Stimulated activated naive CD4-positive, alpha-beta T cell treated with Interleukin-2 at 50 U/mL for 16 hours (primary cell): ENCODE data around the gene EXOSC2.

Experiments
- DNase-seq: peaks from one replicate; lab custom pipeline; 2025; lab: John Stamatoyannopoulos, UW

Gene EXOSC2

DNA sequence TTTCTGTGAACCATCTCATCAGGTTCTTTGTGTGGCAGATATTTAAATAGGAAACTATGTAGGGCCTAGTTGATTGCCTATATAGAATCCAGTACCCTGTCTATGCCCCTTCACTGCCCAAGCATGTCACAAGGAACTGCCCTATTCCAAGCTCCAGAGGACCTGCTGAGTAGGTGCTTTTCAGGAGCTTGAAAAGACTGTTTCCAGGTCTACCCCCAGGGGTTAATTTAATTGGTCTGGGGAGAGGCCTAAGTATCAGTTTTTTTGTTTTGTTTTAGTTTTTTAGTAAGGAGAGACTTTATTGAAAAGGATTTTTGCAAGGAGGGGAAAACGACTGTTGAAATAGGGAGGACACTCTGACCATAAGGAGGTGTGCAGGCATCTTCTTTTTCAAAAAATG is 43.3 kb downstream of the EXOSC2 start:
- no peak for DNase-seq

DNA sequence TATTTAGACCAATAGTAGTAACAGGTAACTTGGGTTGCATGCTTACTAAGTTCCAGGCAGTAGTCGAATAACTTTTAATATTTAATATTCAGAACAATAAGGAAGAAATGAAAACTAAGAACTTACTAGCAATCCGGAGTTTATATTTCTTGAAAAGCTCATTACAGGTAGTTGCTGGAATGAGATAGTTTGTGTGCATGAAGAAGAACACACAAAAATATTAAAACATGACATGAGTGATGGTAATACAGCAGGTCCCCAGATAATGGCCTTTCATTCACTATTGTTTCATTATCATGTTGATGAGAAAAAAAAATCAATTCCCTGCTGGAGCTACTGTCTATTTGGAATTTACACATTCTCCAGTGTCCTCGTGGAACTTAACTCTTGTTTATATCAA is 44.7 kb downstream of the EXOSC2 start:
- DNase-seq: no peak

DNA sequence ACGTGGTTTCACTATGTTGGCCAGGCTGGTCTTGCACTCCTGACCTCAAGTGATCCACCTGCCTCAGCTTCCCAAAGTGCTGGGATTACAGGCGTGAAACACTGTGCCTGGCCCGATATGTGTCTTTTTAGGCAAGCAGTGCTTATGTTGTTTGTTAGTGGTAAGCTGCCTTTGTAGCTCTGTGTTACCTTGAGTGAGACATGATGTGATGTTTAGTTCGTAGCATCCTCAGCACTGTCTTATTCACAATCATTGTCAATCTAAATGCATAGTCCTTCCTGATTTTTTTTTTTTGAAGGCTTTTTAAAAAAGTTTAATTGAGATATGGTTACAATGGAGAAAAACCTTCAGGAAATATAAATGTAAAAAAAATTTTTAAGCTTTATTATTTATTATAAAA is 45.5 kb downstream of the EXOSC2 start:
- DNase-seq: no peak

DNA sequence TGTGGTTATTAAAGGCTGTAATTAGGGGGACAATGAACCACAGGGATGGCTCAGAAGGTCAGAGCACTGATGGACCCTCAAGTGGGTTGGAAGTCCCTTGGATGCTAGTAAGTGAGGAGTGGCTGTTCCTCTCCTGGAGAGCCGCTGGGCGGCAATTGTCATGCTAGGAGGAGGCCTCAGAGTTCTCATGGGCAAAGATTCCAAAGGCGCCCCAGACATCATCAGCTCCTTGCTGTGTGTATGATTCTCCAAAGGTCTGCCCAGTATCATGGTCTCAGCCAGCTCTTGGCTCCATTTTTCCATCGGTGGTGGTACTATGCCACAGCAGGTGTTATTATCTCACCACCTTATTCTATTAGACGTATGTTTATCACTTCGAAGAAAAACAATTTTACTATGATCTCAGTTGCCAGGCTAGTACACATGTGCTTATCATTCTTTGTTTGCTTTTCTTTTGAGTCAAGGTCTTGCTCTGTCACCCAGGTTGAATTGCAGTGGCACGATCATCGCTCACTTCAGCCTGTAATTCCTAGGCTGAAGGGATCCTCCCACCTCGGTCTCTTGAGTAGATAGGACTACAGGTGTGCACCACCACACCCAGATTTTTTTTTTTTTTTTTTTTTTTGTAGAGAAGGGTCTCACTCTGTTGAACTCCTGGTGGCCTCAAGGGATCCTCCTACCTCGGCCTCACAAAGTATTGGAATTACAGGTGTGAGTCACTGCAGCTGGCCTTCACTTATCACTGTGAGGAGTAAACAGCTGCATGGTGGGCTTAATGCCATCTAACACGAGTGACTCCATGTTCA is 46.8 kb downstream of the EXOSC2 start:
- DNase-seq: no peak

DNA sequence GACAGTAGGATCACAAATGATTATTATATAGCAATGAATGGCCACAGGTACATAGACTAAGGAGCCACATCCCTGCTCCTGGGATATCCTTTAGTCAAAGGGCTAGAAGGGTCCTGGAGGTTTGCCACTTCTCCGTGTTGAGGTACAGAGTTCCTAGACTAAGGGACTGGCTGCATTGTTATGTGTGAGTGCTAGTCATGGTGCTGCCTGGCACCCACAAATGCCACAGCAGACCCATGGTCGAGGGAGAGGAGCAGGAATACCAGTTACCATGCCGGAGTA is 47.4 kb downstream of the EXOSC2 start:
- no peak for DNase-seq

DNA sequence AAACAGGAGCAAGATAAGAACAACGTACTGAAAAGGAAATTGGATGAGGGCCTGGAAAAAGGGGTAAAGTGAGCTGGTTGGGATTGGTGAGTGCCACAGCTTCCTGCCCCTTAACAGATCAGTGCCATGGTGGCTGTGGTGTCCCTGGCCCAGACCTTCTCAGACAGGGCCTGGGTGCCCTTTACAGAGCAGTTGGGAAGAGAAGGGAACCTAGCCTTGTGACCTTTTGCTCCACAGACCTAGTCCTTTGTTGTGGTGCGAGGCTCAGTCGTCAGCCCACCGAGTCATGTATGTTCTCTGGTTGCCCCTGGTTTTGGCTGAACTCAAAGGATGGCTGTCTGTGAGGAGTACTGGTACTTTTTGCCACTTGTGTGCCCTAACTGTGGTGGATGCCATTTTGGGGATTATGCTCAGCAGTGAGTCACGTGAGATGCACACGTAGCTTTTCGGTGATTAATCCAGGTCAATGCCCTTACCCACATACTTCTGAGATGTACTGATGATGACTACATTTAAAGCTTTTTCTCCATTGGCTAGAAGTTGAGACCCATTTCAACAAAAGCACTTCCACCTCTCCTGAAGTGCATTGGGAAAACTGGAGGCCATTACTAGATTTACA is 48.4 kb downstream of the EXOSC2 start:
- DNase-seq: no peak

DNA sequence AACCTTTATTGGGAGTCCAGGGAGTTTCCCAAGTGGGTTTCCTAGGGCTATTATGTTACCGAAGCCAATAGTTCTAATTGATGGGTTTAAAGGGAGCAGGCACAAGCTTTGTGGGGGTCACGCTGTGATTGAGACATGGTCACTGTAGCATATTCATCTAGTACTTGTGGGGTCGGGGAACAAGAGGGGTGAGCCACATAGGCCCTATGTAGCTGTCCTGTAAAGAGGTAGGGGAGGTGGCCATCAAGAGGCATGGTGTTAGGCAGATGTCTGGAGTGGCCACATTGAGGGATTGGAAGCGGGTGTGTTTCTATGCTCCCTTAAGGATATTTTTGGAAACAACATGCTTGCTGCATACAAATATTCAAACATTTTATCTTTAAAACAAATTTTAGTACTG is 50.1 kb downstream of the EXOSC2 start:
- no peak for DNase-seq

DNA sequence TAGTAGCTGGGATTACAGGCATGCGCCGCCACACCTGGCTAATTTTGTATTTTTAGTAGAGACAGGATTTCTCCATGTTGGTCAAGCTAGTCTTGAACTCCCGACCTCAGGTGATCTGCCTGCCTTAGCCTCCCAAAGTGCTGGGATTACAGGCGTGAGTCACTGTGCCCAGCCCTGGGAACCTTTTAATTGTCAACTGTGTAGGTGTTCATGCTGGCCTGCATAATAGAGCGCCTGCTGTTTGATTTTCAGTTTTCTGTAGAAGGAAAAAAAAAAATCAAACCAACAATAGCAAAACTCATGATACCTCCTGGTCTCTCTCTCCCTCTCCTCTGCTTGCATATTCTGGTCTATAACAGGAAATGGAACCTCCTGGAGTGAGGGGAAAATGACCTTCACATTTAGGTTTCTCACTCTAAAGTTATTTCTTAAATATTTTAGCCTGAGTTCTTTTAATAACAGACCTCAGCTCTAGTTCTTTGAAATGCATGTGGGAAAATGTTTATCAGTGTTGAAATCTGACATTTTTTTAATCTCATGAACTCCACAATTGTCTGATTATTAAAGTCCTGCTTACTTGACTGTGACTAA is 51.7 kb downstream of the EXOSC2 start:
- no peak for DNase-seq

DNA sequence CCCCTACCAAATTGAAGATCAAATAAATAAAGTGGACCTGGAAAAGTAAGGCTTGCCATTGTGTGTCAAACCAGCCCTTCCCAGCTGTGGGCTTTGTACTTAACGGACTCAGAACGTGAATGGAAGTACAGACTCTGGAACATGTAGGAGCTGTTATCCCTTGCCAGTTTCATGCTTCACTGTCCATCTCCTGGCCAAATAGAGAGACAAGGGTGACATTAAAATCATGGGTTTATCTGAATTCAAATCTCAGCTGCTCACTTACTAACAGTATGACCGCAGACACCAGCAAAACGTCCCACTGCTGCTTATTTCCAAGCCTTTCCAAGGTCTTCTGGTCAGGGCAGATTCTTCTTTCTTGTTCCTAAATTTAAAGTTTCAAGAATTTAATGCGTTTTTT is 52.2 kb downstream of the EXOSC2 start:
- no peak for DNase-seq

DNA sequence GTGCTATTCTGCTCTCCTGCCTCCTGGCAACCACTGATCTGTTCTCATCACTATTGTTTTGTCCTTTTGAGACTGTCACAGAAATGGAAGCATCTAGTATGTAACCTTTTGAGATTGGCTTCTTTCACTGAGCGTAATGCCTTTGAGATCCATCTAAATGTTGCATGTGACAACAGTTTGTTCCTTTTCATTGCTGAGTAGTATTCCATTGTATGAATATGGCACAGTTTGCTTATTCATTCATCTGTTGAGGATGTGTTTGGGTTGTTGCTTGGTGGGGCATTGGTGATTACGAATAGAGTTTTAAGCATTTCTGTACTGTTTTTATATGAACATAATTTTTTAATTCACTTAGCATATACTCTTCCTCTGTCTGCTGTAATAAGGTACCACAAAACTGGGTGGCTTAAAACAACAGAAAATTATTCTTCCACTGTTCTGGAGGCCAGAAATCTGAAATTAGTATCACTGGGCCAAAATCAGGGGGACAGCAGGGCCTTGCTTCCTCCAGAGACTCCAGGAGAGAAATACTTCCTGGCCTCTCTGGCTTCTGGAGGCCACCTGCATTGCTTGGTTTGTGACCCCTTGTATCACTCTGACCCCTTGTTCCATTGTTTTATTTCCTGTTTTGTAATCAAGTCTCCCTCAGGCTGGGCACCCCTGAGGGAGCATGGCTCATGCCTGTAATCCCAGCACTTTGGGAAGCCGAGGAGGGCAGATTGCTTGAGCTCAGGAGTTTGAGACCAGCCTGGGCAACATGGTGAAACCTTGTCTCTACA is 53.0 kb downstream of the EXOSC2 start:
- DNase-seq: no peak

DNA sequence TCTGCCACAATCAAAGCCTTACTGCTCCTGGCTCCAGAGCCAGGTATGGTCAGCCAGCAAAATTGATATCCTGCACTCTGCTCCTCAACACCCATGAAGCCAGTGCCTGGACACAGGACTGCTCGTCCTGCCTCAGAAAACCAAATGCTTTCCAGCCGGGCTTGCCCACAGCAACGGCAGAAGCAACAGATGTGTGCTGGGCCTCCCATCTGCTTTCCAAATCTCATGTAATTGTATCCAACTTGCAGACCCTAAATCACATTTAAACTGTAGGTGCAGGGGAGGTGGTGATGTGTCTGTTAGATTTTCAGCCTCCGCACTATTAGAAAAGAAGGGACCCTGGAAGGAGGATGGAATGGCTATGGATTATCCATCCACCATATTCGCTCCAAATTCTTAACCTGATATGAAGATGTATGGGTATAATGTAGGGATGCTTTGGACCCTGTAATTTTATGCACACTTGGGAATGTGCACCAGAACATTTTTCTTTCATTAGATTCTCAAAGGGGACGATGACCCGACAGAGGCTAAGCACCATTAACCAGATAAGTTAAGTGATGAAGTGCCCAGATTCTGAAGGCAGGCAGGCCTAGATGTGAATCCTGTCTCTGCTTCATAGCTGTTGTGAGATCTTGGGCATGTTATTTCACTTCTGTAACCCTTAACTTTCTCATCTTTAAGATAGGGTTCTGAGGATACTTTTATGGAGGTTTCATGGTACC is 58.2 kb downstream of the EXOSC2 start:
- no peak for DNase-seq
